GM18907 (cell line): ENCODE data around the gene NEURL1B.
"Not testable (repeated sequence)": the region's sequence is repeated elsewhere in the genome, so short reads cannot be mapped to it uniquely, and the experiment has no call there.

ENCODE experiments used
- ATAC-seq: cut with Tn5 transposase; IDR thresholded peaks from one replicate; pipeline ENCODE4 v1.9.1; 2021; ENCODE audit warnings: mild to moderate bottlenecking, moderate library complexity; ENCODE audit not compliant: unreplicated experiment

The NEURL1B gene

DNA sequence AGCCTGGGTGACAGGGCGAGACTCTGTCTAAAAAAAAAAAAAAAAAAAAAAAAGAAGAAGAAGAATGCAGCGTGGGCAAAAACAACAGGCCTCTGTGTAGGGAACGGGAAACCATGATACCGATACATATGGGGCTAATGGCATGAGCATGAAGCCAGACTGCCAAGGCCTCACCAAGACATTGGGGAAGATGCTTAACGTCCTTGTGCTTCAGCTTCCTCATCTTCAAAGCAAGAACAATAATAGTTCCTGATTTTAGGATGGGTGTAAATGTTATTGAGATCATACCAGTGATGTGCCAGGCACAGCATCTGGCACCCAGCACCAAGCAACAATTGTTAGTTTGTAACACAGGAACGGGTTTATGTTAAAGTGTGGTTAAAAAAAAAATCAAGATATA is 51.4 kb downstream of the NEURL1B start:
- no peak for ATAC-seq

DNA sequence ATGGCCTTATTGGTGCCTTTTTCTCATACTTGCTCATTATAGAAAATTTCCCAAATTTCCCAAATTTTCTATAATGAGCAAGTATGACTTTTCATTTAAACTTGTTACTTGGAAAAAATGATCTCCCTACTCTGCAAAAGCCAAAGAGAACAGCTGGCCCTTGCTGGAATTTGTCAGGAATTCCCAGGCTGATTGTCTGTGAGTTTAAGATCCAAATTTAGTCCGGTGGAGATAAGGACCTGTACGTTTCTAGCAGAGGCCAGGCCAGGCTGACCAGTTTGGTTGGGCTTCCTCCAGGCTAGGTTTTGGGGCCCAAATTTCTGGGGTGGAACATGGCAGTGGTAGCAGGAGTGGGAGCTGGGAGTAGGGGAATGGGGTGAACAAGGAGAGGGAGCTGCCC is 51.9 kb downstream of the NEURL1B start:
- no peak for ATAC-seq

GRCh38 chr5:172694061-172694460 is 53.0 kb downstream of the NEURL1B start:
- ATAC-seq: no peak

DNA sequence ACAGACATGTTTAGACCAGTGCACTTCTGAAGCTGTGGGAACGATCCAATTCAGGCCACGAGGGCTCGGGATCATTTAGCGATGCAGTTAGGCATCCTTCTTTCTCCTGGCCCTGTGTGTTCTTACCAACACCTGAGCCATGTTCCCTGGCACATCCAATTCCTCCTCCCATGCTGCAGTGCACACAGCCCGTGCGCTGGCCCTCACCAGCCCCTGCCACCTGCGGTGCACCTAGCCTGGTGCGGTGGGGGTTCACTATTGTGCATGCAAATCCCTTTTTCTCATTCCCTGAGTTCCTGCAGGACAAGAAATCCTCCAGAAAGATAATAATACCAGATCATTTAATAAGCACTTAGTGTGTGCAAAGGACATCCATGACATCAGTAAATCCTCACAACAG is 53.5 kb downstream of the NEURL1B start:
- no peak for ATAC-seq

- ATAC-seq: no peak
These were observed 54.4 kb downstream of the NEURL1B start for GRCh38 chr5:172695232-172696054.

- ATAC-seq: no peak
These were observed 55.2 kb downstream of the NEURL1B start for GRCh38 chr5:172696171-172696849.

- peak; percentile 82 for ATAC-seq
These were observed 56.4 kb downstream of the NEURL1B start for GRCh38 chr5:172697123-172698121.

DNA sequence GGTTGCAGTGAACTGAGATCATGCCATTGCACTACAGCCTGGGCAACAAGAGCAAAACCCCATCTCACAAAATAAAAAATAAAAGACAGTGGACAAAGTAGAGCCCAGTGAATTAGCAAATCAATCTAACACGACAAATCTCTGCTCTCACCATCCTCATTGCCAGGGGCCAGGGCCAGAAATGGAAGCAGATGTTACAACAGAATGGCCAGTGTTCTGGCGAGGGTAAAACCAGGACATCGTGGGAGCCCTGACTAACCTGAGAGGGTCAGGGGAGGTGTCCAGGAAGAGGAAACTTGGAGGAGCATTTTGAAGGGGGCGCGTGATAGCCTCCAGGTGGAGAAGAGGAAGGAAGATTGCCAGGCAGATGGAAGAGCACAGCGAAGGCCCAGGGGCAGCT is 58.4 kb downstream of the NEURL1B start:
- no peak for ATAC-seq

DNA sequence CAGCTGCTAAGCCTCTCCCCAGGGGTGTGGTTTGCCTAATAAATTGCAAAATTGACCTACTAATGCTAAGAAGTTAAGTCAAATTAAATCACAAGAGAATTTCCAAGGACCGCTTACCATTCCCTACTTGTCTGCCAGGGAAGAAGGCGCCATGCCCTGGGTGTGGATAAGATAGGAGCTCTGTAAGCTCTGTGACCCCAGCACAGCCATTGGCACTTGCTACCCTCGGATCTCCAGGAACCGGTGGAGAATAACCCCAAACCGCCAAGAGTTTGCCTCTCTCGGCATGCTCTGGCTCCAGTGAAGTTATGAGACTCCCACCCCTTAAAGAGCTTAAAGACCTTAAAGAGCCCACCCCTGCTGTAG is 58.9 kb downstream of the NEURL1B start:
- no peak for ATAC-seq

GRCh38 chr5:172700365-172701290 is 59.6 kb downstream of the NEURL1B start:
- no peak for ATAC-seq

DNA sequence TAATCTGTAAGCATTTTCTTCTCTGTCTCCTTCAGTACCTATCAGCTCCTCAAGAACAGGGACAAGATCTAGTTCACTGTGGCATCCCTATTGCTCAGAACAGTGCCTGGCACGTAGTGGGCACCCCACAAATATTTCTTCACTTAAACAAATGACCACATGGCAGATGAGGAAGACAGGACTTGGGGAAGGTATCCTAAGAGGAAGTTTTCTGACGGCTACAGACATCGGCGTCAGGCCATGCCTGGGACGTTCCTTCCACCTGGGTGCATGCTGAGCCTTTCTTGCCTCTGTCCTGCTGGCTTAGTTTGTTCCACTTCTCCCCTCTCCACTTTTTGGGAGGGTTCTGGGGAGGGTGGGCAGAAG is 60.2 kb downstream of the NEURL1B start:
- no peak for ATAC-seq

GRCh38 chr5:172703952-172704351 is 62.9 kb downstream of the NEURL1B start:
- no peak for ATAC-seq

DNA sequence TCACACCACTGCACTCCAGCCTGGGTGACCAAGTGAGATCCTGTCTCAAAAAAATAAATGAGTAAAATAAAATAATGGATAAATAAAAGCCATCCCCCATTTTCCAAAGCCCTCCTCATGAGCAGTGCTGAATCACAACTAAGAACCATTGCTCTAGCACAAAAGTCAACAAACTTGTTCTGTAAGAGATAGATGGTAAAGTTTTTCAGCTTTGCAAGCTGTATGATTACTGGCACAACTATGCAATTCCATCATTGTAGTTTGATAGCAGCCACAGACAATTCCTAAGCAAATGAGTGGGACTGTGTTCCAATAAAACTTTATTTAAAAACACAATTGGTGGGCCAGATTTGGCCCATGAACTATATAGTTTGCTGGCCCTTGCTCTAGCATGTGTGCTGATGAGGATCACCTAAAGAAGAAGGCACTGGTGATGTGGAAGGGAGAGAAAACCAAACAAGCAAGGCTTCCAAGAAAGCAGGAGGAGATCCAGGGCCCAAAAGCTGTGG is 64.6 kb downstream of the NEURL1B start:
- no peak for ATAC-seq

DNA sequence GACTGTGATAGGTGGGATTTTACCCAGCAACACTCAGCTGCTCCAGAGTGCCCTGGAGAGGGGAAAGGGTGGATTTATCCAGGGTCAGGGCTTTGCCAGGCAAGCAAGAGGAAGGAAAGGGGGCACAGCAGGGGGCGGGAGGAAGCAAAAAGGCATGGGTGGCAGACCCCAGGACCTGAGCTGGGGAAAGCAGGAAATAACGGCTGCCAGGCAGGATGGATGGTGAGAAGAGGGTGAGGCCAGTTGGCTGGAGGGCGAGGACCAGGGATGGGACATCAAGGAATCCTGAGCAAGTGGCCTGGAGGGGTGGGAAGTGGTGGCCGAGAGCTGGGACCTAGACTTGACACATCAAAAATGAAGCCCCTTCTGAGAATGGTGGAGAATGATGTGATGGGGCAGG is 65.7 kb downstream of the NEURL1B start:
- ATAC-seq: no peak

DNA sequence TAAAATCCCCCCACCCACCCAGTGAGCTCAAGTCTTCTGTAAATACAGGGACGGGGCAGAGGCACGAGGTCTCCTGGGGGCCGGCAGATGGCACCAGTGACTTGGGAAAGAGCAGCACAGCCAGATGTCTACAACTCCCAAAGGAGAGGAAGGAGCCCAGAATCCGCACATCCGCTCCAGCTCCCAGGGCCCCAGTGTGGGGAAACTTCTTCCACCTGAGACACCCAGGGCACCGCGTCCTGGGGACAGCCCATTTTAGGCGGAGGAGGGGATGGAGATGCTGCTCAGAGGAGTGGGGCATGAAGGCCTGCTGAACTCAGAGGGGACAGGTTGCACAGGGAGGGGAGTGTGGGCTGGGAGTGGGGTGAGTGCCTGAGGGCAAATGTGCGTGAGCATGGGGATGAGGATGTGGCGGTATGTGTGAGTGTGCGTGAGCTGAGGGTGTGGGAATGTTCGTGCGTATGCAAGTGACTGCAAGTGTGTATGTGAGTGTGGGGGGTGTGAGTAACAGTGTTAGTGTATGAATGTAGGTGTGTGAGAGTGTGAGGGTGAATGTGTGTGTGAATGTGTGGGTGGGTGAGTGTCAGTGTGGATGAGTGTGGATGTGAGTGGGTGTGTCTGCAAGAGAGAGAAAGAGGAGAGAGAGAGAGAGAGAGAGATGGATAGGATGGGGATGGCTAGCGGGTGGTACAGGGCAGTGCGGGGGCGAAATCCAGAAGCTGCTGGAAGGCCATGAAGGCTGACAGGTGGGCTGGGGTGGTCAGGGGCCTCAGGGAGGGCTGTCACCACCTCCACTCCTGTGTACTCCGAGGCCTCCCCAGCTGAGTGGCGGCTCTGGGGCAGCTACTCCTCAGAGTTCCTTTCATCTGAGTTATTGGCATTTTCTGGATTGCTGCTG is 66.5 kb downstream of the NEURL1B start:
- no peak for ATAC-seq

DNA sequence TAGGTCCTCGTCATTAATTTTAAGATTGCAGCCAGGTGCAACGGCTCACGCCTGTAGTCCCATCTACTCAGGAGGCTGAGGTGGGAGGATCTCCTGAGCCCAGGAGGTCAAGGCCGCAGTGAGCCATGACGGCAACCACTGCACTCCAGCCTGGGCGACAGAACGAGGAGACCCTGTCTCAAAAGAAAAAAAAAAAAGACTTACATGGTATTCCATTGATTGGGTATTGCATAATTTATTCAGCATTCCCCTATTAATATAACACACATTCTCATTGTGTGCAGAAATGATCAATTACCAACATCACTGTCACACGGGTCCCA is 67.1 kb downstream of the NEURL1B start:
- no peak for ATAC-seq

GRCh38 chr5:172710676-172711075 is 69.6 kb downstream of the NEURL1B start:
- ATAC-seq: no peak

DNA sequence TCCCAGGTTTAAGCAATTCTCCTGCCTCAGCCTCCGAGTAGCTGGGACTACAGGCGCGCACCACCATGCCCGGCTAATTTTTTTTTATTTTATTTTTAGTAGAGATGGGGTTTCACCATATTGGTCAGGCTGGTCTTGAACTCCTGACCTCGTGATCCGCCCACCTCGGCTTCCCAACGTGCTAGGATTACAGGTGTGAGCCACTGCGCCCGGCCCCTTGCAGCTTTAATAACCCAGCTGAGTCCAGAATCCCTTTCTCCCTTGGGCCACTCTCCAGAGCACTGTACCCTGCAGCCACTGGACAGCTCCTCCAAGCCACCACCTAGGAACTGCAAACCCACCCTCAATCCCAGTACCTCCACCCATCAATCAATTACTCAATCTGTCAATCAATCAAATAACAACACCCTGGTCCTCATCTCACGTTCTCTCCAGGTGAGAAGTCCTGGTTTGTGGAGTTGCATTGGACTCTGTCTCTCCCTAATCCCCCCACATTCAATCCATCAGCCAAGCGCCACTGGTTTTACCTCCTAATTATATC is 70.3 kb downstream of the NEURL1B start:
- not testable (repeated sequence) for ATAC-seq

GRCh38 chr5:172712610-172713009 is 71.5 kb downstream of the NEURL1B start:
- ATAC-seq: no peak
